ENCODE measurements around the gene TAB2. TPM values are rescaled to one million over a fixed set of nuclear protein-coding genes. Genes with fewer than 3 reads are reported as not detected.

Gene TAB2
- total RNA-seq, 1 experiment from 2014 or later = 56.7 TPM

DNA sequence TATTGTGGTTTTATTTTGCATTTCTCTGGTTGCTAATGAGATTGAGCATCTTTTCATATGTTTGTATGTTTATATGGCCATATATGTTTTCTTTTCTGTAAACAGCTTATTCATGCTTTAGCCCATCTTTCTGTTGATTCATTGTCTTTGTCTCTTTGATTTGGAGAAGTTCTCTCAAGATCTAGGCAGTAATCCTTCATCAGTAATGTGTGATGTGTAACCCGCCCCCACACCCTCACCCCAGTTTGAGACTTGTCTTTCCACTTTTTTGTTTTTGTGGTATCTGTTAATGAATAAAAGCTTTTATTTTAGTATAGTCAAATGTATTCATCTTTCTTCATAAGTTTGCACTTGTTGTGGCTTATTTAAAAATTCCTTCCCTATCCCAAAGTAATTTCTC, 141.3 kb downstream of the TAB2 start:
- no TSS peak for BruUV-seq (replicated peaks)

More for the DNA sequence above, 141.3 kb downstream of the TAB2 start:
- H3K4me2 ChIP-seq (ENCODE audit: low read length) = no peak overlapping the region
- POLR2A ChIA-PET = no interaction called here
- no peaks in the 10 kb centered on the region for H3K27me3 ChIP-seq (ENCODE audit: insufficient read depth, low read length)
- no peaks in the 10 kb centered on the region for H3K36me3 ChIP-seq (ENCODE audit: control insufficient read depth in 1 of 2, insufficient read depth in 2 of 2, low read length in 2 of 2)
- CTCF ChIA-PET = interaction anchor here (1.8 kb wide), 1 partner anchor 27 kb away, joined by 5 read pairs; no protein-coding TSS in a partner anchor
- no peak overlapping the region for H2AFZ ChIP-seq (ENCODE audit: low read depth, low read length, poor library complexity, severe bottlenecking)
- H3K9me2 ChIP-seq (ENCODE audit: insufficient read depth) = no peaks in the 10 kb centered on the region
- TF ChIP-seq, protein P1, sequence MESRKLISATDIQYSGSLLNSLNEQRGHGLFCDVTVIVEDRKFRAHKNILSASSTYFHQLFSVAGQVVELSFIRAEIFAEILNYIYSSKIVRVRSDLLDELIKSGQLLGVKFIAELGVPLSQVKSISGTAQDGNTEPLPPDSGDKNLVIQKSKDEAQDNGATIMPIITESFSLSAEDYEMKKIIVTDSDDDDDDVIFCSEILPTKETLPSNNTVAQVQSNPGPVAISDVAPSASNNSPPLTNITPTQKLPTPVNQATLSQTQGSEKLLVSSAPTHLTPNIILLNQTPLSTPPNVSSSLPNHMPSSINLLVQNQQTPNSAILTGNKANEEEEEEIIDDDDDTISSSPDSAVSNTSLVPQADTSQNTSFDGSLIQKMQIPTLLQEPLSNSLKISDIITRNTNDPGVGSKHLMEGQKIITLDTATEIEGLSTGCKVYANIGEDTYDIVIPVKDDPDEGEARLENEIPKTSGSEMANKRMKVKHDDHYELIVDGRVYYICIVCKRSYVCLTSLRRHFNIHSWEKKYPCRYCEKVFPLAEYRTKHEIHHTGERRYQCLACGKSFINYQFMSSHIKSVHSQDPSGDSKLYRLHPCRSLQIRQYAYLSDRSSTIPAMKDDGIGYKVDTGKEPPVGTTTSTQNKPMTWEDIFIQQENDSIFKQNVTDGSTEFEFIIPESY (IDR thresholded peaks at IDR 0.05; ENCODE audit: extremely low read depth, insufficient replicate concordance, low read length) = no peak
- no peak for TF ChIP-seq TCF7L2 (IDR thresholded peaks at IDR 0.05; ENCODE audit: borderline replicate concordance, extremely low read depth, insufficient read depth, insufficient read length)
- no peak for TF ChIP-seq SP1 (IDR thresholded peaks at IDR 0.05; ENCODE audit: low read depth)
- no peak for TF ChIP-seq POLR2A (IDR thresholded peaks at IDR 0.05; ENCODE audit: borderline replicate concordance, extremely low read depth, insufficient read depth, insufficient read length)
- TF ChIP-seq, protein P2, sequence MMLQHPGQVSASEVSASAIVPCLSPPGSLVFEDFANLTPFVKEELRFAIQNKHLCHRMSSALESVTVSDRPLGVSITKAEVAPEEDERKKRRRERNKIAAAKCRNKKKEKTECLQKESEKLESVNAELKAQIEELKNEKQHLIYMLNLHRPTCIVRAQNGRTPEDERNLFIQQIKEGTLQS (IDR thresholded peaks at IDR 0.05) = no peak
- TF ChIP-seq, protein P3, sequence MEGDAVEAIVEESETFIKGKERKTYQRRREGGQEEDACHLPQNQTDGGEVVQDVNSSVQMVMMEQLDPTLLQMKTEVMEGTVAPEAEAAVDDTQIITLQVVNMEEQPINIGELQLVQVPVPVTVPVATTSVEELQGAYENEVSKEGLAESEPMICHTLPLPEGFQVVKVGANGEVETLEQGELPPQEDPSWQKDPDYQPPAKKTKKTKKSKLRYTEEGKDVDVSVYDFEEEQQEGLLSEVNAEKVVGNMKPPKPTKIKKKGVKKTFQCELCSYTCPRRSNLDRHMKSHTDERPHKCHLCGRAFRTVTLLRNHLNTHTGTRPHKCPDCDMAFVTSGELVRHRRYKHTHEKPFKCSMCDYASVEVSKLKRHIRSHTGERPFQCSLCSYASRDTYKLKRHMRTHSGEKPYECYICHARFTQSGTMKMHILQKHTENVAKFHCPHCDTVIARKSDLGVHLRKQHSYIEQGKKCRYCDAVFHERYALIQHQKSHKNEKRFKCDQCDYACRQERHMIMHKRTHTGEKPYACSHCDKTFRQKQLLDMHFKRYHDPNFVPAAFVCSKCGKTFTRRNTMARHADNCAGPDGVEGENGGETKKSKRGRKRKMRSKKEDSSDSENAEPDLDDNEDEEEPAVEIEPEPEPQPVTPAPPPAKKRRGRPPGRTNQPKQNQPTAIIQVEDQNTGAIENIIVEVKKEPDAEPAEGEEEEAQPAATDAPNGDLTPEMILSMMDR (IDR thresholded peaks at IDR 0.05 in 2 of 3, conservative IDR thresholded peaks at IDR 0.05 in 1 of 3; ENCODE audit: borderline replicate concordance in 1 of 3, insufficient read depth in 1 of 3, low read depth in 2 of 3, low read length in 2 of 3) = no peak
- TF ChIP-seq FOSL1 (IDR thresholded peaks at IDR 0.05; ENCODE audit: low read depth) = no peak
- TF ChIP-seq POLR2AphosphoS5 (IDR thresholded peaks at IDR 0.05; ENCODE audit: low read depth, low read length) = no peak
- no peak for TF ChIP-seq ZFX (IDR thresholded peaks at IDR 0.05)
- TF ChIP-seq SIN3A (IDR thresholded peaks at IDR 0.05; ENCODE audit: low read depth) = no peak
- no peak for TF ChIP-seq ZNF274 (IDR thresholded peaks at IDR 0.05; ENCODE audit: low read depth, low read length)
- no peak for TF ChIP-seq RAD21 (IDR thresholded peaks at IDR 0.05; ENCODE audit: low read depth)
- TF ChIP-seq CEBPB (IDR thresholded peaks at IDR 0.05; ENCODE audit: low read depth) = no peak
- no peak for TF ChIP-seq SRF (IDR thresholded peaks at IDR 0.05; ENCODE audit: low read depth)
- no peak for TF ChIP-seq ELF1 (IDR thresholded peaks at IDR 0.05; ENCODE audit: borderline replicate concordance, low read depth)
- H3K9ac ChIP-seq (ENCODE audit: low read length) = no peak overlapping the region
- intact Hi-C loops (cut with micrococcal nuclease) = no loop called here
- no peaks in the 10 kb centered on the region for H3K79me2 ChIP-seq (ENCODE audit: insufficient read depth, low read length)
- H3K9me3 ChIP-seq (ENCODE audit: control insufficient read depth in 1 of 2, insufficient read depth in 1 of 2, low read depth in 1 of 2, low read length in 2 of 2) = no peaks in the 10 kb centered on the region
- DNase-seq (ENCODE audit: low read depth, low spot score) (no peak), ATAC-seq (no peak)
- peaks cover 7 to 9% of the 10 kb centered on the region in 2 experiments; a peak in 3 of 4 replicates for H3K4me1 ChIP-seq (ENCODE audit: control insufficient read depth in 1 of 2, insufficient read depth in 2 of 2, low read length in 2 of 2)
- no peak overlapping the region for H3K27ac ChIP-seq (ENCODE audit: low read depth, low read length)
- RAD21 ChIA-PET (ENCODE audit: low non-redundant PET in 1 of 2, low total read pairs in 2 of 2, uncharacterized antibody in 2 of 2, unreplicated experiment in 2 of 2) = no interaction called here
- H3K4me3 ChIP-seq (replicated peaks in 1 of 2; ENCODE audit: low read depth in 1 of 2, low read length in 2 of 2) = no peak overlapping the region
- H4K20me1 ChIP-seq (ENCODE audit: insufficient read depth) = no peaks in the 10 kb centered on the region

Measured in HCT116 (cell line).